GM18909 (cell line): ENCODE data around the gene POLR3A.

Source experiments
- ATAC-seq: cut with Tn5 transposase; IDR thresholded peaks from one replicate; pipeline ENCODE4 v1.9.1; 2021; ENCODE audit warnings: mild to moderate bottlenecking; ENCODE audit not compliant: unreplicated experiment, poor library complexity

POLR3A gene

GRCh38 chr10:77983384-77984341 is 45.7 kb downstream of the POLR3A start:
- no peak for ATAC-seq

GRCh38 chr10:77981281-77981680 is 48.0 kb downstream of the POLR3A start:
- no peak for ATAC-seq

- ATAC-seq: no peak
Observed at GRCh38 chr10:77979221-77979620, 50.1 kb downstream of the POLR3A start.

GRCh38 chr10:77978360-77978759 is 51.0 kb downstream of the POLR3A start:
- ATAC-seq: no peak

- ATAC-seq: no peak
Observed at GRCh38 chr10:77977934-77978333, 51.4 kb downstream of the POLR3A start.

- no peak for ATAC-seq
Observed at GRCh38 chr10:77977016-77977415, 52.3 kb downstream of the POLR3A start.

- no peak for ATAC-seq
Observed at GRCh38 chr10:77975086-77975666, 54.1 kb downstream of the POLR3A start.

GRCh38 chr10:77974396-77975074 is 54.8 kb downstream of the POLR3A start:
- no peak for ATAC-seq

GRCh38 chr10:77973276-77973675 is 56.0 kb downstream of the POLR3A start:
- ATAC-seq: no peak

GRCh38 chr10:77972148-77972547 is 57.2 kb downstream of the POLR3A start:
- ATAC-seq: no peak

- no peak for ATAC-seq
Observed at GRCh38 chr10:77971804-77972144, 57.5 kb downstream of the POLR3A start.

GRCh38 chr10:77970869-77971803 is 58.2 kb downstream of the POLR3A start:
- ATAC-seq: no peak

GRCh38 chr10:77969114-77969513 is 60.2 kb downstream of the POLR3A start:
- no peak for ATAC-seq

- ATAC-seq: no peak
Observed at GRCh38 chr10:77967611-77968022, 61.7 kb downstream of the POLR3A start.

- ATAC-seq: no peak
Observed at GRCh38 chr10:77965294-77965693, 64.0 kb downstream of the POLR3A start.

- ATAC-seq: no peak
Observed at GRCh38 chr10:77964811-77965210, 64.5 kb downstream of the POLR3A start.

- no peak for ATAC-seq
Observed at GRCh38 chr10:77963901-77964300, 65.4 kb downstream of the POLR3A start.

- no peak for ATAC-seq
Observed at GRCh38 chr10:77962350-77963146, 66.8 kb downstream of the POLR3A start.

- no peak for ATAC-seq
Observed at GRCh38 chr10:77961668-77962067, 67.6 kb downstream of the POLR3A start.
